A673 (cell line): ENCODE data around the gene C4BPA. TPM values are rescaled to one million over a fixed set of nuclear protein-coding genes. Genes with fewer than 3 reads are reported as not detected.

ENCODE experiments used
- BruUV-seq: library from RNA; stranded (reverse); fragments of 400-500 nt; replicated peaks from 2 replicates; lab custom pipeline; 2021; lab: Mats Ljungman, UMichigan
- CTCF ChIA-PET: fragments of 300-600 bp; sonication (Branson Sonifier 250); formaldehyde crosslinking; loops from one replicate; lab custom pipeline; 2022; ENCODE audit warnings: antibody characterized with exemption; lab: Charles Lee
- POLR2A ChIA-PET: fragments of 300-600 bp; sonication (Branson Sonifier 250); formaldehyde crosslinking; loops from one replicate; lab custom pipeline; 2022; ENCODE audit warnings: antibody characterized with exemption; ENCODE audit not compliant: low non-redundant PET; lab: Charles Lee
- DNase-seq: peaks from one replicate; pipeline ENCODE4 v3.0.0-alpha.2; 2015; ENCODE audit warnings: low spot score
- H3K27ac ChIP-seq: fragments of 200-600 bp; sonication (generic); 2 replicates; pipeline ENCODE4 v1.5.1; 2016; ENCODE audit warnings: mixed run types, low read depth, mild to moderate bottlenecking, mixed read lengths, antibody characterized with exemption, low read length; ENCODE audit not compliant: poor library complexity, severe bottlenecking
- H3K27me3 ChIP-seq: fragments of 200-600 bp; sonication (generic); replicated peaks from 2 replicates; pipeline ENCODE4 v1.6.1; 2017; ENCODE audit warnings: mixed run types, low read depth, mild to moderate bottlenecking, mixed read lengths, antibody characterized with exemption, low read length; ENCODE audit not compliant: insufficient read depth, poor library complexity
- H3K36me3 ChIP-seq: fragments of 200-600 bp; sonication (generic); 2 replicates; pipeline ENCODE4 v1.6.1; 2016; ENCODE audit warnings: mixed run types, mild to moderate bottlenecking, mixed read lengths, antibody characterized with exemption, low read length; ENCODE audit not compliant: insufficient read depth, poor library complexity, severe bottlenecking
- H3K4me1 ChIP-seq: fragments of 200-600 bp; sonication (generic); 2 replicates; pipeline ENCODE4 v1.6.1; 2017; ENCODE audit warnings: mixed run types, mild to moderate bottlenecking, mixed read lengths, antibody characterized with exemption, low read length; ENCODE audit not compliant: insufficient read depth, poor library complexity, severe bottlenecking
- H3K4me3 ChIP-seq: fragments of 200-600 bp; sonication (generic); 2 replicates; pipeline ENCODE4 v1.5.1; 2016; ENCODE audit warnings: low read depth, mixed run types, mild to moderate bottlenecking, mixed read lengths, low read length; ENCODE audit not compliant: poor library complexity, severe bottlenecking
- H3K9me3 ChIP-seq: fragments of 200-600 bp; sonication (generic); 2 replicates; pipeline ENCODE4 v1.6.1; 2016; ENCODE audit warnings: mixed run types, low read depth, mild to moderate bottlenecking, mixed read lengths, antibody characterized with exemption, low read length; ENCODE audit not compliant: poor library complexity, severe bottlenecking
- CTCF ChIP-seq: fragments of 300-800, 200-600 bp; sonication (generic); conservative IDR thresholded peaks from 2 replicates; pipeline ENCODE4 v1.5.1; 2017; ENCODE audit warnings: low read depth, mild to moderate bottlenecking, antibody characterized with exemption, low read length, moderate library complexity, mixed read lengths
- EZH2 ChIP-seq: fragments of 200-600 bp; sonication (generic); IDR thresholded peaks from 2 replicates; pipeline ENCODE4 v1.6.1; 2017; ENCODE audit warnings: borderline replicate concordance, low read depth, mild to moderate bottlenecking, mixed read lengths, antibody characterized with exemption, low read length; ENCODE audit not compliant: poor library complexity, severe bottlenecking
- intact Hi-C: fragments of 100-400 bp; cut with micrococcal nuclease; formaldehyde crosslinking; loops from one replicate; pipeline ENCODE4 v1.10.0; 2022; ENCODE audit not compliant: unreplicated experiment
- total RNA-seq: library from RNA; stranded (reverse); gene quantifications from 2 replicates; pipeline ENCODE4 v1.2.3, GENCODE V29; 2021

C4BPA gene
- total RNA-seq, 1 experiment from 2014 or later = not detected

DNA sequence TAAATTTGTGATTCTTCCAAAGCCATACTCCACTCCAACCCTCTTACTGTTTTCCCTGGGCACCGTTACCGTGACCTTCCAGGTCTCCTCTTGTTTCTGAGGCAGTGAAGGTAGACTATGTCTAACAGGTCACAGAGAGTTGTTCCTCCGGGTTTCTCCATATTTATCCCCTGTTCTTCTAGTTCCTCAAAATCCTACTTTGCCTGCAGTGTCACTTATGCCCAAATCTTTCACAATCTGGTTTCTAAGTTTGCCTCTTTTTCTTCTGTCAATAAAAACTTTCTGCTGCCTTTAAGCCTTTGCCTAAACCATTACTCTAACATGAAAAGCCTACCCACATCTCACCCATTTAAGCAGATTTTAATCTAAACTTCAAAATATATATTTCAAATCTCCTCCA lies 87.7 kb downstream of the C4BPA start:
- no peak for TF ChIP-seq CTCF
- no peak for TF ChIP-seq EZH2
- ChIA-PET CTCF (no interaction called here), POLR2A (no interaction called here)
- Histone ChIP-seq H3K36me3 (no peaks in the 10 kb centered on the region), H3K9me3 (no peaks in the 10 kb centered on the region), H3K4me3 (no peak overlapping the region), H3K27ac (no peak overlapping the region), H3K4me1 (no peaks in the 10 kb centered on the region), H3K27me3 (peaks cover 5% of the 10 kb centered on the region)
- intact Hi-C loops = no loop called here
- BruUV-seq = no TSS peak
- no peak for DNase-seq

GRCh38 chr1:207194197-207194596 lies 90.2 kb downstream of the C4BPA start:
- no peak for TF ChIP-seq EZH2
- TF ChIP-seq CTCF = no peak
- Histone ChIP-seq H3K4me3 (no peak overlapping the region), H3K9me3 (no peaks in the 10 kb centered on the region), H3K27ac (no peak overlapping the region), H3K27me3 (peaks cover 5% of the 10 kb centered on the region), H3K4me1 (no peaks in the 10 kb centered on the region), H3K36me3 (no peaks in the 10 kb centered on the region)
- POLR2A ChIA-PET = no interaction called here
- CTCF ChIA-PET = no interaction called here
- intact Hi-C loops = no loop called here
- no peak for DNase-seq
- BruUV-seq = no TSS peak

Other genes with a start within 250 kb of the C4BPA start
- not detected in 2 replicates for gene IL20, start 238.6 kb upstream of the C4BPA start, total RNA-seq
- gene IL24, start 206.8 kb upstream of the C4BPA start, total RNA-seq = not detected in 2 replicates
- not detected in 2 replicates for gene FCMR, start 182.3 kb upstream of the C4BPA start, total RNA-seq
- not detected in 2 replicates for gene PIGR, start 157.8 kb upstream of the C4BPA start, total RNA-seq
- not detected in 2 replicates for gene FCAMR, start 133.8 kb upstream of the C4BPA start, total RNA-seq
- 0.09 and 0.13 TPM in 2 replicates for gene C1orf116, start 71.5 kb upstream of the C4BPA start, total RNA-seq
- gene YOD1, start 53.0 kb upstream of the C4BPA start, total RNA-seq = 12.0 and 12.6 TPM in 2 replicates
- 7.6 and 8.5 TPM in 2 replicates for gene PFKFB2, start 51.0 kb upstream of the C4BPA start, total RNA-seq
- gene C4BPB, start 15.4 kb upstream of the C4BPA start, total RNA-seq = not detected in 2 replicates
- gene CD55, start 217.4 kb downstream of the C4BPA start, total RNA-seq = 0.57 and 0.71 TPM in 2 replicates